WI38 (cell line): ENCODE data around the gene FXN.
"Not testable (repeated sequence)": the region's sequence is repeated elsewhere in the genome, so short reads cannot be mapped to it uniquely, and the experiment has no call there.

ENCODE experiments used
- H3K4me3 ChIP-seq: 2 replicates; pipeline ENCODE4 v1.5.1; 2011; ENCODE audit warnings: low read depth, mild to moderate bottlenecking, control low read depth, low read length
- CTCF ChIP-seq: IDR thresholded peaks from 2 replicates; pipeline ENCODE4 v1.5.1; 2012; ENCODE audit warnings: low read depth, mild to moderate bottlenecking, control low read depth, low read length

FXN gene

DNA sequence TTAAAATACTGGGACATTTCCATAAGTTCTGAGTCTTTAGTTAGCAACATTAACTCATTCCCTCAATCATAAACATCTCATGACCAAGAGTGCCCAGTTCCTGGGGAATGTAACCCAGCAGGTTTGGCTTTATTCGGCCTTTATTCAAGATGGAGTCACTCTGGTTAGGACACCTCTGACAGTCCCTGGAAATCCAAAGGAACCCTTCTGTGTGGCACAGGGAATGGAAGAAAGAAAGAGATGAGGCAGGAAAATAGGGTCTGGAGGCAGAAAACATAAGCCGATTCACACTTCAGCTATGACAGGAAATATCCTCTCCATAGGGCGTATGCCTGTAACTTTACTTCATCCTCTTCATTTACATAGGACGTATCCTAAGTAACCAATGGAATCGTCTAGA is 53.5 kb downstream of the FXN start:
- H3K4me3 ChIP-seq = no peak overlapping the region
- TF ChIP-seq CTCF = no peak

DNA sequence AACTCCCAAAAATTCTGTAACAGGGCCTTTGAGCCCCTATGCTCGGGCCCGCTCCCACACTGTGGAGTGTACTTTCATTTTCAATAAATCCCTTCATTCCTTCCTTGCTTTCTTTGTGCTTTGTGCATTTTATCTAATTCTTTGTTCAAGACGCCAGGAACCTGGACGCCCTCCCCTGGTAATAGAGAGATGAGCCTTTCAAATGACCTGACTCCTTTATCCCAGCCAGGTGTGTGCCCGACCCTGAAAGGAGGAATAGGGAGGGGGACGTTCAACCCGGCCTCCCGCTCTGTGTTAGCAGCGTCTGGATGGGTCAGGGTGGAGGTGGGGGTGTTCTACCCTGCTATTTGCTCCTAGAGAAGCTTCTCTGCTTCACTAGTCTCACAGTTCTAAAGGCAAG is 53.9 kb downstream of the FXN start:
- H3K4me3 ChIP-seq = no peak overlapping the region
- no peak for TF ChIP-seq CTCF

- no peak overlapping the region for H3K4me3 ChIP-seq
- TF ChIP-seq CTCF = no peak
Observed at GRCh38 chr9:69090140-69090750, 54.7 kb downstream of the FXN start.

GRCh38 chr9:69090946-69091345 is 55.4 kb downstream of the FXN start:
- no peak for TF ChIP-seq CTCF
- H3K4me3 ChIP-seq = no peak overlapping the region

DNA sequence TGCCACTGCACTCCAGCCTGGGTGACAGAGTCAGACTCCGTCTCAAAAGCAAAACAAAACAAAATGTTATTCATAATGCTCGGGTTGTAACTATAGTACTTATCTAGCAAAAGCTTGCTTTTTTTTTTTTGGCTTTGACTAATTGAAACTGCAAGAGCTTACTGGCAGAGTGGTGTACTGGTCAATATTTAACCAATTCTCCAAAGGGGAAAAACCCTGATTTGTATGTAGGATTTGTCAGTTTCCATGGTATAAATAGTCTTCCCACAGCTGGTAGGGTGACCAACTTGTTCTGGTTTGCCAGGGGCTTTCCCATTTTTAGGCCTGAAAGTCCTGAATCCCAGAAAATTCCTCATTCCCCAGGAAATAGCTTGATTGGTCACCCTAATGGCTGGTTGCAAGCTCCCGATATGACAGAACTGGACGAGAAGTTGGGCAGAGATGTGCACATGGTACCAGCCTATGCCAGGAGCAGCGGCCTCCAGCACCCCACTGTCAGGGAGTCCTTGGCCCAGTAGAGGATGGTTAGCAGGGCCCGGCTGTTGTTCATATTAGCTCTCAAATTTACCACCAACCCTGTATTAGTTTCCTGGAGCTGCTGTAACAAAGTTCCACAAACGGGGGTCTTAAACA is 58.0 kb downstream of the FXN start:
- H3K4me3 ChIP-seq = no peak overlapping the region
- TF ChIP-seq CTCF = no peak

DNA sequence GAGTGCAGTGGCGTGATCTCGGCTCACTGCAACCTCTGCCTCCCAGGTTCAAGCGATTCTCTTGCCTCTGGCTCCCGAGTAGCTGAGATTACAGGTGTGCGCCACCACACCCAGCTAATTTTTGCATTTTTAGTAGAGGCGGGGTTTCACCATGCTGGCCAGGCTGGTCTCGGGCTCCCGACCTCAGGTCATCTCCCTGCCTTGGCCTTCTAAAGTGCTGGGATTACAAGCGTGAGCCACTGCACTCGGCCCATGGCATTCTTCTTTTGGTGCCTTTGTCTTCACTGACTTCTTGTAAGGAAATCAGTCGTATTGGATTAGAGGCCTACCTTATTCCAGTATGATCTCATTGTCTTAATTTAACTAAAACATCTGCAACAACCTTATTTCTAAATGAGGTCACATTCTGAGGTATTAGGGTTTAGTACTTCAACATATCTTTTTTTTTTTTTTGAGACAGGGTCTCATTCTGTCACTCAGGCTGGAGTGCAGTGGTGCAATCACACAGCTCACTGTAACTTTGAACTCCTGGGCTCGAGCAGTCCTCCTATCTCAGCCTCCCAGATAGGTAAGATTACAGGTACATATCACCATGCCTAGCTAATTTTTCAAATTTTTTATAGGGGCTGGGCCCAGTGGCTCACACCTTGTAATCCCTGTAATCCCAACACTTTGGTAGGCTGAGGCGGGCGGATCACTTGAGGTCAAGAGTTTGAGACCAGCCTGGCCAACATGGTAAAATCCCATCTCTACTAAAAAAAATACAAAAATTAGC is 59.0 kb downstream of the FXN start:
- not testable (repeated sequence) for H3K4me3 ChIP-seq

DNA sequence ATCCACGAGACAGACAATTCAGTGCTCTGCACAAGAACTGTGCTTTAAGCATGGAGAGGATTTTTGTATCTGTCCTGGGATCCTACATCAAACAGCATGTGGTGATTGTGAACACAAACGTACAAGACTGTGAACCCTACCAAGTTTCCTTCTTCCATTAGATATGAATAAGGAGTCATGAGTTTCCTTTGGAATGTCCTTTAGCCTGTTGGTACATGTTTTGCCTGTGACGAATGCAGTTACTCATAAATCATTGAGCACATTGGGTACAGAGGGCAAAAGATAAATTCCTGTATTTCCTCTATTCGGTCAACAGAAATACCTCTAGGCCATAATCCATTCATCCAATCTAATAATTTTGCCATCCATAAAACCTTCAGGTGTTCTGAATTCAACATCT is 61.5 kb downstream of the FXN start:
- H3K4me3 ChIP-seq = no peak overlapping the region
- no peak for TF ChIP-seq CTCF
